NCI-H524 treated with DMSO at 0.1 percent for 48 hours (cell line): ENCODE measurements around the gene ADAT3.

Experiments used
- DNase-seq: peaks from one replicate; lab custom pipeline; 2025; lab: John Stamatoyannopoulos, UW

Gene ADAT3

GRCh38 chr19:1957562-1958248 lies 52.5 kb downstream of the ADAT3 start:
- DNase-seq = no peak

DNA sequence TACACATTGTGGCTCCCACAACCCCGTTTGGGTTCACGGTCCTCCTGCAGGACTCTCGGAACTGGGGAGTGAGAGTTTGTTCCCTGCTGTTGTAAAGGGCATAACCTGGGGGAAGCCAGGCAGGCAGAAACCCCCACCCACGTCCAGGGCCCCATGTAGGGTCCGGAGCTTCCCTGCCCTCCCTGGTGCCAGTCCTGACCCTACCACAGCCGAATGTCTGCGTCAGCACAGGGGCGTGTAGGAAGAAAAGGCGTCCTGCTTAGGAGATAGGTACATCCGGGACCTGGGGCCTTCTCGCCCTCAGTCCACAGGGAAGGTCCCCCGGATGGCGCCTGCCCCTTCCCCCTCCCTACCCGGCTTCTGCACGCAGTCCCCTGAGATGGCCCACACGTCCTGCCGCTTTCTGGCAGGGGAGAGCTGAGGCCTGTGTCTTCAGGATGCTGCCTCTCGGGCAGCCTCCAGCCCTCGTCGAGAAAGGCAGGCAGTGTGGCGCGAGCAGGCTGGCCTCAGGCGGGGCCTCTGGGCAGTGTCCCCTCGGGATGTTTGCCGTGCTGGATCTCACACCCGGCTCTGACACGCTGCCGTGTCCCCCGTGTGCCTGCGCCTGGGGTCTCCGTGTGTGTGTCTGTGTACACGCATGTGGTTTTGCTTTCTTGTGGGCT lies 54.9 kb downstream of the ADAT3 start:
- no peak for DNase-seq

DNA sequence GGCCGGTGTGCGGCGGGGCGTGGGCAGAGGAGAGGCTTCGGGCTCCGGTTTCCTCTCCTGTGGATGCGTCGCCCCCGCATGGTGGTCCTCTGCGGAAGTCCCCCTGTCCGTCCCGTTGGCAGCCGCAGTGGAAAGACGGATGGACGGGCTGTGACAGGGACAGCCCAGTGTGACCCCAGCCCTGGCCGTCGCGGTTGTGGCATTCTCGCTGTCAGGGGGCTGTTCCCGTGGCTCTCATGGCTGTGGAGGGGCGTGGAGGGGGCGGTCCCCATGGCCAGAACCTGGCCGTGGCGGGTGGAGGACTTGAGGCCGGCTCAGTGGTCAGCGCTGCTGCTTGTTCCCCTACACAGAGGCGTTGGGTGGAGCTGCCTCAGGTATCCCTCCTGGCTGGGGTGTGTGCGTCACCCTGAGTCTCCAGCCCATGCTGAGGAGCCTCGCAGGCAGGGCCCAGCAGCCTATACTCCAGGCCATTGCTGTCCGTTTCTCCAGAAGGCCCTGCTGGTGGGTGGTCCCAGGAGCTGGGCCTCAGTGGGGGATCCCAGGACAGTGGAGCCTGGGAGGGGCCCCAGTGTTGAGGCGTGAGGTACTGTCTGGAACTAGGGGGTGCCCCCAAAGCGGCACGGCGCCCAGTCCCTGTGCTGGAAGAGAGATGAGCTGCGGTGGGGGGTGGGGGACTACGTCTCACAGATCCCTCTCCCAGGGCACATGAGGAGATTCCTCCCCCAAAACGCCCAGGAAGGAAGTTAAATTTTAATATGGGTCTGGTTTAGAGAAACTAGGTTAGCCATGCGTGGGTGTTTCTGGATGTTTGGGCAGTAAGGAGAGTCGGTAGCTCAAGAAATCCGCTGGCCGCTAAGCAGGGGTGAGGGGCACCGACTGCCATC lies 56.0 kb downstream of the ADAT3 start:
- no peak for DNase-seq

DNA sequence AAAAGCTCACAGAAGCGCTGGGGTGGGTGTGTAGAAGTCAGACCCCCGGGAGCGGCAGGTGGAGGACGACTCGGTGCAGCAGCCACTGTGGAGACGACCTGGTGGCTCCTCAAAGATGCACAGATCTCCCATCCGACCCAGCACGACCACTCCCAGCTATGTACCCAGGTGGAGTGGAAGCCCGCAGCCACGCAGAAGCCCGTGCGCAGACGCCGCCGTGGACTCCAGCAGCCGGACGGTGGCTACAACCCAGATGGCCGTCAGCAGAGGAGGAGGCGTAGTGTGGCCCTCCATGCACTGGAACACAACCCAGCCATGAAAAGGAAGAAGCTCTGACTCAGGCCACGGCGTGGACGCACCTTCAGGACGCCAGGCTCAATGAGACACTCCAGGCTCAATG lies 57.5 kb downstream of the ADAT3 start:
- DNase-seq = no peak
